Gastrocnemius medialis (tissue), 4 donors: ENCODE results near the gene PTPA.

Experiments used
- CTCF ChIP-seq, 5 experiments: fragments of 450-650 bp in 3 of 5; fragments of 200-600 bp in 2 of 5; sonication (generic) in 2 of 5; IDR thresholded peaks in 4 of 5; conservative IDR thresholded peaks in 1 of 5; 1 replicate in 4 of 5; 2 replicates in 1 of 5; pipeline ENCODE4 v1.5.1; 2016 to 2019; ENCODE audit warnings: antibody characterized with exemption in 5 of 5, mild to moderate bottlenecking in 3 of 5, moderate library complexity in 3 of 5
- POLR2A ChIP-seq, 2 donors: fragments of 450-650 bp; IDR thresholded peaks; one replicate each; pipeline ENCODE4 v1.6.1; 2017; ENCODE audit warnings: antibody characterized with exemption in 2 of 2, mild to moderate bottlenecking in 2 of 2, moderate library complexity in 2 of 2

- no peak for TF ChIP-seq CTCF (IDR thresholded peaks at IDR 0.05 in 4 of 5, conservative IDR thresholded peaks at IDR 0.05 in 1 of 5)
- no peak for TF ChIP-seq POLR2A (IDR thresholded peaks at IDR 0.05)
These were observed 54.0 kb downstream of the PTPA start for GRCh38 chr9:129165198-129165597.
